Activated T-helper 2 cell treated with anti-CD3 and anti-CD28 coated beads, Interferon-gamma antibody, Interleukin-2, Interleukin-4, amounts not matched to agents 10 μg/mL and 5 μg/mL and 100 μg/mL, durations not matched to agents 14 hours and 24 hours and 36 hours (primary cell): Measurements from ENCODE around the gene KLHL30. TPM values are rescaled to one million over a fixed set of nuclear protein-coding genes. Genes with fewer than 3 reads are reported as not detected.

Experiments used
- DNase-seq: peaks from one replicate; pipeline ENCODE4 v3.0.0; 2021; ENCODE audit warnings: low spot score
- H3K27ac Mint-ChIP-seq: one replicate; pipeline ENCODE4 v1.8.0; 2021; ENCODE audit warnings: mixed read lengths
- H3K27me3 Mint-ChIP-seq: one replicate; pipeline ENCODE4 v1.8.0; 2021; ENCODE audit warnings: low read depth, mixed read lengths
- H3K36me3 Mint-ChIP-seq: one replicate; pipeline ENCODE4 v1.8.0; 2021; ENCODE audit warnings: low read depth, mixed read lengths
- H3K4me1 Mint-ChIP-seq: one replicate; pipeline ENCODE4 v1.8.0; 2021; ENCODE audit warnings: low read depth, mixed read lengths
- H3K4me3 Mint-ChIP-seq: one replicate; pipeline ENCODE4 v1.8.0; 2021; ENCODE audit warnings: low read depth, mild to moderate bottlenecking, moderate library complexity, mixed read lengths
- H3K9me3 Mint-ChIP-seq: one replicate; pipeline ENCODE4 v1.8.0; 2021; ENCODE audit warnings: mixed read lengths
- intact Hi-C: fragments of 100-400 bp; cut with micrococcal nuclease; formaldehyde crosslinking; loops from one replicate; pipeline ENCODE4 v1.15.1; 2023
- total RNA-seq: library from RNA; stranded (reverse); gene quantifications from 2 replicates; pipeline ENCODE4 v1.2.3, GENCODE V29; 2022

KLHL30 gene
- total RNA-seq, 1 donor from 2014 or later = not detected

DNA sequence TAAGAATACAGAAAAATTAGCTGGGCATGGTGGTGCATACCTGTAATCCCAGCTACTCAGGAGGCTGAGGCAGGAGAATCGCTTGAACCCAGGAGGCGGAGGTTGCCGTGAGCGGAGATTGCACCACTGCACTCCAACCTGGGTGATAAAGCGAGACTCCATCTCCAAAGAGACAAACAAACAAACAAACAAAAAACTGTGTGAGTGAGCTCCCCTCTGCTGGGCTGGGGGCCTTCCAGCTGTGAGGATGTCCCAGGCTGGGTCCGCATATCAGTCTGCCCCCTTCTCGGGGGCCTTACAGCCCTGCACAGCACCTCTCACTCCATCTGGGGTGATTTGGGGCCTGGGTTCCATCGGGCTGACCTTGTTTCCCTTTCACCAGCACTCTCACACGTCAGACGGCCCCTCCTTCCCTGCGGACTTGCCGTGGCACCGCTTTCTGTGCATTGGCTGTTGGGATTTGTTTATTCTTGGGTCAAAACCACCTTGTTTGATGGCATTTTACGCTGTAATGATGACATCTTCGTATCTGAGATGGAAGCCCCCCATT is 2.8 kb upstream of the KLHL30 start:
- Mint-ChIP-seq H3K4me3 (no peak overlapping the region), H3K9me3 (no peaks in the 10 kb centered on the region)
- intact Hi-C loops = no loop called here

DNA sequence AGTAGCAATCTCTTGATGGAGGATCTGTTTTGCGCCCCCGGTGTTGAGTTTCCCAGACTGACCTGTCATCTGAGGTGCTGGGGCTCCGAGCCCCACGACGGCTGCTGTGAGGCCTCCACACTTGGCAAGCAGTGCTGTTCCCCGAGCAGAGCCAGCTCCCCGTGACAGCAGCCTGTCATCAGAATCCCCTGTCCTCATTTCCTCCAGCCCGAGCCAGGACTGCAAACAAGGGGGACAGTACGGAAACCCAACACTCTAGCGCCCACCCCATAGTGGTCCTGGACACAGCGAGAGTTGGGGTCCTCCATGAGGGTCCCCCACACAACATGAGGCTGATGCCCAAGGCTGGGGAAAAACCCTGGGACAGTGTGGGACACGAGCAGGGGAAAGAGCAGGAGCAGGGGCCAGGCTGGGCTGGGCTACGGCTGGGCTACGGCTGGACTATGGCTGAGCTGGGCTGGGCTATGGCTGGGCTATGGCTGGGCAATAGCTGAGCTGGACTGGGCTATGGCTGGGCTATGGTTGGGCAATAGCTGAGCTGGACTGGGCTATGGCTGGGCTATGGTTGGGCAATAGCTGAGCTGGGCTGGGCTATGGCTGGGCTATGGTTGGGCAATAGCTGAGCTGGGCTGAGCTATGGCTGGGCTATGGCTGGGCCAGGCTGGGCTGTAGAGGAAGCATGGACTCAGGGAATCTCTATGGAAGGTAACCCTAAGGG is 1.5 kb upstream of the KLHL30 start:
- intact Hi-C loops = no loop called here
- Mint-ChIP-seq H3K36me3 (no peaks in the 10 kb centered on the region), H3K27me3 (no peaks in the 10 kb centered on the region), H3K4me3 (no peak overlapping the region), H3K9me3 (no peaks in the 10 kb centered on the region), H3K4me1 (no peaks in the 10 kb centered on the region), H3K27ac (no peak overlapping the region)
- DNase-seq = no peak

More for the DNA sequence above, 2.8 kb upstream of the KLHL30 start:
- Mint-ChIP-seq H3K36me3 (no peaks in the 10 kb centered on the region), H3K27me3 (no peaks in the 10 kb centered on the region), H3K4me1 (no peaks in the 10 kb centered on the region), H3K27ac (no peak overlapping the region)
- no peak for DNase-seq

GRCh38 chr2:238137885-238138284 is 583 bp upstream of the KLHL30 start:
- Mint-ChIP-seq H3K4me1 (no peaks in the 10 kb centered on the region), H3K27me3 (no peaks in the 10 kb centered on the region), H3K36me3 (no peaks in the 10 kb centered on the region), H3K27ac (no peak overlapping the region), H3K9me3 (no peaks in the 10 kb centered on the region), H3K4me3 (no peak overlapping the region)
- intact Hi-C loops = no loop called here
- DNase-seq = no peak

DNA sequence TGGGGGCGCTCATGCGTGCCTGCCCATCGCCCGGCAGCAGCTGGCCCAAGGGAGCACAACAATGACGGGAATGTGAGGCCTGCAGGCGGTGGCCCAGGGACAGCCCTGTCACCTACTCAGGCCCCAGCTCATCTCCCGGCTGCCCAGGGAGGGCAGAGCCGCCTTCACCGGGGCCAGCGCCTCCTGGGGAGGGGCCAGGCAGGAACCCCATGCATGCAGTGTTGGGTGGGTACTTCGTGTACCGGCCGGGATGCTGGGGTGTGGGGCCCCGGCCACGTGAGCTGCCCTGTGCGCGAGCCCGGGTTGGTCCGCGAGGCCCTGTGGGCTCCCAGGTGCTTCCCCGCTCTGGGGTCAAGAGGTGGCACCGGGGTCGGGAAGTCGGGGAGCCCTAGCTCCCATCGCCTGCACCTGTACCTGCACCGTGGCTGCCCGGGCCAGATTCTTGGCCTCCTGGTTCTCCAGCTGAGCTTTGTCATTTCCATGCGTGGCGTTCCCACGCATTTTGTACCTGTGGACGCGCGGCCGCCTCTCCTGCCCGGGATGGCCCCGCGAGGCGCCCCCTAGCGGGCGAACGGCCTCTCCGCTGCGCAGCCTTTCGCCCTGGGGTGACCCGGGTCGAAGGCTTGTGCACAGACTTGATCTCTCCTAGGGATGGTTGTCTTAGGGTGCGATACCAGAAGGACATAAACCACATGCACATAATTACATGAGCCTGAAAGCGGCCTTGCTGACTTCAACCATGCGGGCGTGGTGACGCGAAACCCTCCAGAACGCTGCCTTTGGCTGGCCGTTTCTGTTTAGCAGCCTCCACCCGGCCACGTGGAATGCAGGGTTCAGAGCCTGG is 950 bp downstream of the KLHL30 start:
- intact Hi-C loops = no loop called here
- no peaks in the 10 kb centered on the region for H3K27me3 Mint-ChIP-seq

DNA sequence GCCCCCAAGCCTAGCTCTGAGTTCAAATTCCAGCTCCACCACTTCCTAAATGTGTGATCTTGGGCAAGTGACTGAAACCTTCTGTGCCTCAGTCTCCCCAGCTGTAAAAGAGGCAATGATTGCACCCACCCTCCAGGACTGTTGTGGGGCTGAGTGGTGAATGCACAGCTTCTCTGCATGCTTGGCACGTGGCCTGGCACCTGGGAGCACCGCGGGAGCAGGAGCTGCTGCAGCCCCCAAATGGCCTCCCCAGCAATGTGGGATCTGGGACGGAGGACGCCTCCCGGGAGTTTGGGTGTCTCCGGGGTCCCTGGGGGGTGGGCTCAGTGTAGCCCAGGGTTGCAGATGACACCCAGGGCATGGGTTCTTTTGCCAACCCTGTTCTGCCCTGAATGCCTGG is 1.6 kb downstream of the KLHL30 start:
- no peaks in the 10 kb centered on the region for H3K27me3 Mint-ChIP-seq
- H3K27ac Mint-ChIP-seq = no peak overlapping the region
- no peaks in the 10 kb centered on the region for H3K4me1 Mint-ChIP-seq
- intact Hi-C loops = no loop called here
- H3K4me3 Mint-ChIP-seq = no peak overlapping the region
- DNase-seq = no peak
- no peaks in the 10 kb centered on the region for H3K36me3 Mint-ChIP-seq
- H3K9me3 Mint-ChIP-seq = no peaks in the 10 kb centered on the region

More for the DNA sequence above, 950 bp downstream of the KLHL30 start:
- no peak for DNase-seq
- no peak overlapping the region for H3K27ac Mint-ChIP-seq
- no peaks in the 10 kb centered on the region for H3K4me1 Mint-ChIP-seq
- H3K9me3 Mint-ChIP-seq = no peaks in the 10 kb centered on the region
- H3K36me3 Mint-ChIP-seq = no peaks in the 10 kb centered on the region
- no peak overlapping the region for H3K4me3 Mint-ChIP-seq

DNA sequence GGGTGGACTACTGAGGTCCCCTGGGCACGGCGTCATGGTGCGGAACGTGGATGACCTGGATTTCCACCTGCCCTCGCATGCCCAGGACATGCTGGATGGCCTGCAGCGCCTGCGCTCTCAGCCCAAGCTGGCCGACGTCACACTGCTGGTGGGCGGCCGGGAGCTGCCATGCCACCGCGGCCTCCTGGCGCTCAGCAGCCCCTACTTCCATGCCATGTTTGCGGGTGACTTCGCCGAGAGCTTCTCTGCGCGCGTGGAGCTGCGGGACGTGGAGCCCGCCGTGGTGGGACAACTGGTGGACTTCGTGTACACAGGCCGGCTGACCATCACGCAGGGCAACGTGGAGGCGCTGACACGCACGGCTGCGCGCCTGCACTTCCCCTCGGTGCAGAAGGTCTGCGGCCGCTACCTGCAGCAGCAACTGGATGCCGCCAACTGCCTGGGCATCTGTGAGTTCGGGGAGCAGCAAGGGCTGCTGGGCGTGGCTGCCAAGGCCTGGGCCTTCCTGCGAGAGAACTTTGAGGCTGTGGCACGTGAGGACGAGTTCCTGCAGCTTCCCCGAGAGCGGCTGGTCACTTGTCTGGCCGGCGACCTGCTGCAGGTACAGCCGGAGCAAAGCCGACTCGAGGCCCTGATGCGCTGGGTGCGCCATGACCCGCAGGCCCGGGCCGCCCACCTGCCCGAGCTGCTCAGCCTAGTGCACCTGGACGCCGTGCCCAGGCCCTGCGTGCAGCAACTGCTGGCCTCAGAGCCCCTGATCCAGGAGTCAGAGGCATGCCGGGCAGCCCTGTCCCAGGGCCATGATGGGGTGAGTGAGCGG is 2.5 kb downstream of the KLHL30 start:
- no peak overlapping the region for H3K27ac Mint-ChIP-seq
- H3K4me1 Mint-ChIP-seq = no peaks in the 10 kb centered on the region
- no peak for DNase-seq
- H3K9me3 Mint-ChIP-seq = no peaks in the 10 kb centered on the region
- no peaks in the 10 kb centered on the region for H3K27me3 Mint-ChIP-seq
- no peak overlapping the region for H3K4me3 Mint-ChIP-seq
- intact Hi-C loops = no loop called here
- H3K36me3 Mint-ChIP-seq = no peaks in the 10 kb centered on the region

DNA sequence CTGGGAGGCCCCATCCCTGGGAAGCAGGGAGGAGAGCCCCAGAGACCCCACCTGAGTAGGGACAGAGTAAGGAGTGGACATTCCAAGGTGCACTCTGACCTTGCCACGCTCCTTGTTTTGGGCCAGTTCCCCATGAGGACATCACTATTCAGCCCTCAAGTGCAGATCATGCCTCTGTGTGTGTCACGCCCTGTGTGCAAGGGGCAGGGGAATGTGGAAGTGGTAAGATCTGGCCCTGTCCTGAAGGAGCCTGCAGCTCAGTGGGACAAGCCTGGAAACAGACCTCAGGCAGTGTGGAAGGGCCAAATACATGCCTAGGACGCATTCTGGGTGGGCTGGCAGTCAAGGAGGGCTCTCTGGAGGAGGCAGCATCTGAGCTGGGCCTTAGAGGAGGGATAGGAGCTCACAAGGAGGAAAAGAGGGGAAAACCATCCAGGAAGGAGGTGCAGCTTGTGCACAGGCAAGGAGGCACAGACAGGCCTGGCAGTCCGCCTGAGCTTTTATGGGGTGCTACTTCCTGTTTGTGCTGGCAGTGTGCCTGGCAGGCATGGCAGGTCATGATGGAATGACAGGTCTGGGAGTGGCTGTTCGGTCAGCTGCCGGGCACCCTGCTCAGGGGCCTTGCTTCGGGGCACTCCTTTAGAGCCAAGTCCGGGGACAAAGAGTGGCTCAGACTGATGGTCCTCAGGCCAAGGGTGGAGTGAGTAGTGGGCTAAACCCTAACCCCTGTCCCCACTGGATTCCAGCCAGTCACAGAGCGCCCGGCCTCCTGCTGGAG is 3.3 kb downstream of the KLHL30 start:
- Mint-ChIP-seq H3K9me3 (no peaks in the 10 kb centered on the region), H3K36me3 (no peaks in the 10 kb centered on the region), H3K4me1 (no peaks in the 10 kb centered on the region), H3K4me3 (no peak overlapping the region), H3K27ac (no peak overlapping the region), H3K27me3 (no peaks in the 10 kb centered on the region)
- intact Hi-C loops = no loop called here
- no peak for DNase-seq

GRCh38 chr2:238142382-238143205 is 4.1 kb downstream of the KLHL30 start:
- intact Hi-C loops = no loop called here
- H3K4me1 Mint-ChIP-seq = no peaks in the 10 kb centered on the region

GRCh38 chr2:238143239-238143951 is 4.9 kb downstream of the KLHL30 start:
- Mint-ChIP-seq H3K27me3 (no peaks in the 10 kb centered on the region), H3K4me1 (no peaks in the 10 kb centered on the region), H3K4me3 (no peak overlapping the region), H3K9me3 (no peaks in the 10 kb centered on the region), H3K27ac (no peak overlapping the region), H3K36me3 (no peaks in the 10 kb centered on the region)
- intact Hi-C loops = no loop called here
- DNase-seq = no peak

More at GRCh38 chr2:238142382-238143205, 4.1 kb downstream of the KLHL30 start:
- H3K27me3 Mint-ChIP-seq = no peaks in the 10 kb centered on the region
- H3K4me3 Mint-ChIP-seq = no peak overlapping the region
- no peaks in the 10 kb centered on the region for H3K9me3 Mint-ChIP-seq
- no peak for DNase-seq
- no peaks in the 10 kb centered on the region for H3K36me3 Mint-ChIP-seq
- H3K27ac Mint-ChIP-seq = no peak overlapping the region

DNA sequence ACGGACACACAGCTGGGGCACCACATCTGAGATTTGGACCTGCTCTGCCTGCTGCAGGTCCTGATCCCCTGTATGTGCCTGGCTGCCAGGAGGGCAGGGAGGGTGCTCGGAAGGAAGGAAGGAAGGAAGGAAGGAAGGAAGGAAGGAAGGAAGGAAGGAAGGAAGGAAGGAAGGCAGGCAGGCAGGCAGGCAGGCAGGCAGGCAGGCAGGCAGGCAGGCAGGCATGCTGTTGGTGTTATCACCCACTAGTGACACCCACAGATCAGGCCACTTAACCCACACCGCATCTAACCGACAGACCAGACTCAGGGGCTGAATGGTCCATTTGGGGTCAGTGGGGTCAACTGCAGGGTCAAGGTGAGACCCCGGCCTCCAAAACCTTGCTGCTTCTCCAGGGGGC is 5.8 kb downstream of the KLHL30 start:
- intact Hi-C loops = no loop called here
- Mint-ChIP-seq H3K4me1 (no peaks in the 10 kb centered on the region), H3K27ac (no peak overlapping the region), H3K36me3 (no peaks in the 10 kb centered on the region), H3K9me3 (no peaks in the 10 kb centered on the region), H3K27me3 (no peaks in the 10 kb centered on the region), H3K4me3 (no peak overlapping the region)
- no peak for DNase-seq

DNA sequence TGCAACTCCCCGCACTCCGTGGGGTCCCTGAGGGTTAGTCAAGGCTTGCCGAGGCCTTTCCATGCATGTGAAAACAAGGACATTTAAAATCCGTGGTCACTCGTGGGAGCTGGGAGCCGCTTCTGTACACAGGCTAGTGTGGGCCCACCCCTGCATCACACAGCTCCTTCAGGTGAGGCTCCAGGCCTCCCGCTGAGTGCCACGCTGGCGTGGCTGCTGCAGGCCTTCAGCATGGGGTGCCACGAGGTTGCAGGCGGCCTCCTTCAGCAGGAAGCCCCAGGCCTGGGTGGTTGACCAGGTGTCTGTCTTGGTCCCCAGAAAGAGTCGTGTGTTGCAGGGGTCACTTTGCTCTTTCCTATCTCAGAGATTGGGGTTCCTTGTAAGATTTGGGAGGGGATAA is 6.6 kb downstream of the KLHL30 start:
- H3K4me1 Mint-ChIP-seq = no peaks in the 10 kb centered on the region
- no peaks in the 10 kb centered on the region for H3K9me3 Mint-ChIP-seq
- DNase-seq = no peak
- intact Hi-C loops = no loop called here
- H3K27me3 Mint-ChIP-seq = no peaks in the 10 kb centered on the region
- H3K4me3 Mint-ChIP-seq = no peak overlapping the region
- H3K27ac Mint-ChIP-seq = no peak overlapping the region
- no peaks in the 10 kb centered on the region for H3K36me3 Mint-ChIP-seq
